Activated T-helper 2 cell treated with anti-CD3 and anti-CD28 coated beads, Interferon-gamma antibody, Interleukin-2, Interleukin-4, amounts not matched to agents 10 μg/mL and 5 μg/mL and 100 μg/mL, durations not matched to agents 14 hours and 24 hours and 36 hours (primary cell): Measurements from ENCODE around the gene PLEKHG4B. TPM values are rescaled to one million over a fixed set of nuclear protein-coding genes. Genes with fewer than 3 reads are reported as not detected.
"Not testable (repeated sequence)": the region's sequence is repeated elsewhere in the genome, so short reads cannot be mapped to it uniquely, and the experiment has no call there.

Experiments used
- DNase-seq: peaks from one replicate; pipeline ENCODE4 v3.0.0; 2021; ENCODE audit warnings: low spot score
- H3K27ac Mint-ChIP-seq: one replicate; pipeline ENCODE4 v1.8.0; 2021; ENCODE audit warnings: mixed read lengths
- H3K27me3 Mint-ChIP-seq: one replicate; pipeline ENCODE4 v1.8.0; 2021; ENCODE audit warnings: low read depth, mixed read lengths
- H3K36me3 Mint-ChIP-seq: one replicate; pipeline ENCODE4 v1.8.0; 2021; ENCODE audit warnings: low read depth, mixed read lengths
- H3K4me1 Mint-ChIP-seq: one replicate; pipeline ENCODE4 v1.8.0; 2021; ENCODE audit warnings: low read depth, mixed read lengths
- H3K4me3 Mint-ChIP-seq: one replicate; pipeline ENCODE4 v1.8.0; 2021; ENCODE audit warnings: low read depth, mild to moderate bottlenecking, moderate library complexity, mixed read lengths
- H3K9me3 Mint-ChIP-seq: one replicate; pipeline ENCODE4 v1.8.0; 2021; ENCODE audit warnings: mixed read lengths
- intact Hi-C: fragments of 100-400 bp; cut with micrococcal nuclease; formaldehyde crosslinking; loops from one replicate; pipeline ENCODE4 v1.15.1; 2023
- total RNA-seq: library from RNA; stranded (reverse); gene quantifications from 2 replicates; pipeline ENCODE4 v1.2.3, GENCODE V29; 2022

PLEKHG4B gene
- total RNA-seq, 1 donor from 2014 or later: not detected

- H3K9me3 Mint-ChIP-seq: no peaks in the 10 kb centered on the region
- intact Hi-C loops: no loop called here
Observed at GRCh38 chr5:93221-93980, 1.4 kb downstream of the PLEKHG4B start.

GRCh38 chr5:94113-94892 is 2.3 kb downstream of the PLEKHG4B start:
- no peaks in the 10 kb centered on the region for H3K4me1 Mint-ChIP-seq
- no peak for DNase-seq
- H3K36me3 Mint-ChIP-seq: no peaks in the 10 kb centered on the region
- H3K27ac Mint-ChIP-seq: no peak overlapping the region
- no peak overlapping the region for H3K4me3 Mint-ChIP-seq
- H3K27me3 Mint-ChIP-seq: peaks cover 31% of the 10 kb centered on the region
- H3K9me3 Mint-ChIP-seq: no peaks in the 10 kb centered on the region
- intact Hi-C loops: no loop called here

More at GRCh38 chr5:93221-93980, 1.4 kb downstream of the PLEKHG4B start:
- Mint-ChIP-seq H3K36me3 (no peaks in the 10 kb centered on the region), H3K4me3 (no peak overlapping the region), H3K27me3 (peaks cover 39% of the 10 kb centered on the region), H3K27ac (no peak overlapping the region), H3K4me1 (no peaks in the 10 kb centered on the region)
- no peak for DNase-seq

DNA sequence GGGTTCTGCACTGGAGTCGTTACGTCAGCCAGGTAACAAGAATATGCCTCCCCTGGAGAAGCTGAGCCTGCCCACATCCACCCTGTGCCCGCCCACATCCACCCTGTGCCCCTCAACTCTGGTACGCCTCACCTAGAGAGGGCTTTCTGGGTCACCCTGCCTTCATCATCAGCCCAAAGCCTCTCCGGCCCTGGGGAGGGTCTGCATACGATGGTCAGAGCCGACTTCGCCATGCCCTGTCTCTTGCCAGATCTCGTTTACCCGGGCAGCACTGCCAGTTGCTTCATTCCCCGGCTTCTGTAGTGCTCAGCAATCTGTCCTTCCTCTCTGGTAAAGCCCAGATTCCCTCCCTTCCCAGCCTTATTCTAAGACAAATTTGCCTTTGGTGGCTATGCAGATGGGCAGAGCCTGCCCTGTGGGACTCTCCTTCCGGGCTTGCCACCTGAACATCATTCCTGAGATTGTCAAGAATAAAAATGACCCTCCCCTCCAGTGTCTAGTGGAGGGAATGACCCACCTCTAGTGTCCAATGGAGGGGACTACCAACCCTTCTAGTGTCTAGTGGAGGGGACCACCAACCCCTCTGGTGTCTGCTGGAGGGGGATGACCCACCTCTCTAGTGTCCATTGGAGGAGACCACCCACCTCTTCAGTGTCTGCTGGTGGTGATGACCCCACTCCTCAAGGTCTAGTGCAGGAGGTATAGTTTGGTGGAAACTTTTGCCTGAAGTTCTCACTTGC is 3.4 kb downstream of the PLEKHG4B start:
- H3K4me1 Mint-ChIP-seq: no peaks in the 10 kb centered on the region
- no peak overlapping the region for H3K27ac Mint-ChIP-seq
- intact Hi-C loops: no loop called here

DNA sequence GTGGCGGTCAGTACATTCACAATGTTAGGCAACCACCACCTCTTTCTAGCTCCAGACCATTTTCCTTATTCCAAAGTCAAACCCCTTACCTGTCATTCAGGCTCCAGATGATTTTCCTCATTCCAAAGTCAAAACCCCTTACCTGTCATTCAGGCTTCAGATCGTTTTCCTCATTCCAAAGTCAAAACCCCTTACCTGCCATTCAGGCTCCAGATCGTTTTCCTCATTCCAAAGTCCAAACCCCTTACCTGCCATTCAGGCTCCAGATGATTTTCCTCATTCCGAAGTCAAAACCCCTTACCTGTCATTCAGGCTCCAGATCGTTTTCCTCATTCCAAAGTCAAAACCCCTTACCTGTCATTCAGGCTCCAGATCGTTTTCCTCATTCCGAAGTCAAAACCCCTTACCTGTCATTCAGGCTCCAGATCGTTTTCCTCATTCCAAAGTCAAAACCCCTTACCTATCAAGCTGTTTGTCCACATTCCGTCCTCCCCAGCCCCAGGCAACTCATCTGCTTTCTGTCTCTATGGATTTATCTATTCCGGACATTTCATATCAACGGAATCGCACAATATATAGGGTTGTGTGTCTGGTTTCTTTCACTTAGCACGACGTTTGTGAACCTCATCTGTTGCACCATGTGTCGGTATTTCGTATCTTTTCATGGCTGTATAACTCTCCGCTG is 5.2 kb downstream of the PLEKHG4B start:
- H3K27ac Mint-ChIP-seq: no peak overlapping the region
- H3K36me3 Mint-ChIP-seq: no peaks in the 10 kb centered on the region
- H3K4me1 Mint-ChIP-seq: no peaks in the 10 kb centered on the region
- H3K4me3 Mint-ChIP-seq: no peak overlapping the region
- no peak for DNase-seq
- peaks cover 16% of the 10 kb centered on the region for H3K27me3 Mint-ChIP-seq
- intact Hi-C loops: no loop called here
- no peaks in the 10 kb centered on the region for H3K9me3 Mint-ChIP-seq

More for the DNA sequence above, 3.4 kb downstream of the PLEKHG4B start:
- Mint-ChIP-seq H3K36me3 (no peaks in the 10 kb centered on the region), H3K27me3 (peaks cover 28% of the 10 kb centered on the region), H3K4me3 (no peak overlapping the region), H3K9me3 (no peaks in the 10 kb centered on the region)
- DNase-seq: no peak

DNA sequence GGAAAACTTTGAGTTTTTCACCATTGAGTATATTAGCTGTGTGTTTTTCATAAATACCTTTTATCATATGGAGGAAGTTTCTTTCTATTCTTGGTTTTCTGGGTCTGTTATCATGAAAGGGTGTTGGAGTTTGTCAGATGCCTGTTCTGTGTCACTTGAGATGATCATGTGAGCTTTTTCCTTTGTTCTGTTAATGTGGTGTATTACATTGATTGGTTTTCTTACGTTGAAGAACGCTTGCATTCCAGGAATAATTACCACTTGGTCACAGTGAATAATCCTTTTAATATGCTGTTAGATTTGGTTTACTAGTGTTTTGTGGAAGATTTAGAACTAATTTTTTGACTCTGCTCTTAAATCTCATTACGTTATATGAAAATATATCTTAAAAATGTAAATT is 7.8 kb downstream of the PLEKHG4B start:
- H3K27ac Mint-ChIP-seq: no peak overlapping the region
- no peaks in the 10 kb centered on the region for H3K9me3 Mint-ChIP-seq
- H3K36me3 Mint-ChIP-seq: no peaks in the 10 kb centered on the region
- no peak overlapping the region for H3K4me3 Mint-ChIP-seq
- no peaks in the 10 kb centered on the region for H3K4me1 Mint-ChIP-seq
- intact Hi-C loops: no loop called here
- peaks cover 11% of the 10 kb centered on the region for H3K27me3 Mint-ChIP-seq
- DNase-seq: no peak

DNA sequence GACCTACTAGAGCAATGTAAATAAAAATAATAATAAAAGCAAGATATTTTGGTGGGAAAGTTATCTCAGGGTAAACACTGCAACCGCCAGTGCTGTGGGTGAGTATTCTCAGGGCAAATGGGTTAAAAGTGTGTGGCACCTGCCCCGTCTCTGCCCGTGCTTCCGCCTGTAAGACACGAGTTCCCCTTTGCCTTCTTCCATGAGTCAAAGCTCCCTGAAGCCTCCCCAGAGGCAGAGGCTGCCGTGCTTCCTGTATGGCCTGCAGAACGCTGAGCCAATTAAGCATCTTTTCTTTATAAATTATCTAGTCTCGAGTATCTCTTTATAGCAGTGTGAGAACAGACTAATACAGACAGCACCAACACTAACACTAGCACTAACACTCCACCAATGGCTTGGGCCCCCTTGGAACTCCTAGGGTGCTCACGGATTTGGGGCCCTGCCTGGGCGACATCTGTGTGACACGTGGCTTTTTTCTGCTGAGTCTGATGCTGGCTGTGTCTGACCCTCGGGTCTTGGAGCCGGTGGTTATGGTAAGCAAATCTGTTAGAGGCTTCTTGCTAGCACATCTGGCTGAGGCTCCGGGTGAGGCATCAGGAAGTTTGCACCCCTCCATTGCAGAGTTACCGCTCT is 10.6 kb downstream of the PLEKHG4B start:
- intact Hi-C loops: no loop called here
- H3K27me3 Mint-ChIP-seq: peaks cover 11% of the 10 kb centered on the region
- H3K9me3 Mint-ChIP-seq: no peaks in the 10 kb centered on the region
- no peak for DNase-seq
- no peaks in the 10 kb centered on the region for H3K4me1 Mint-ChIP-seq
- H3K27ac Mint-ChIP-seq: no peak overlapping the region
- no peaks in the 10 kb centered on the region for H3K36me3 Mint-ChIP-seq
- H3K4me3 Mint-ChIP-seq: no peak overlapping the region

DNA sequence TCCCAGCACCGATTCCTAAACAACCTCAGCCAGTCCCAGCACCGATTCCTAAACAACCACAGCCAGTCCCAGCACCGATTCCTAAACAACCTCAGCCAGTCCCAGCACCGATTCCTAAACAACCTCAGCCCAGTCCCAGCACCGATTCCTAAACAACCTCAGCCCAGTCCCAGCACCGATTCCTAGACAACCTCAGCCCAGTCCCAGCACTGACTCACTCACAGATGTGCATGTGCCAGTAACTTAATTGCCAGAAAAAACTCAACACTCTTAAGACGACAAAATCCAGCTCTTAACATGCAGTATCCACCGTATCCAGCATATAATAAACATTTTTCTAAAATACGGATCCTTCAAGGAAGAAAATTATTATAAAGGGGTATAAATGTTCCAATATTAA is 12.1 kb downstream of the PLEKHG4B start:
- H3K4me1 Mint-ChIP-seq, DNase-seq, H3K9me3 Mint-ChIP-seq, H3K27ac Mint-ChIP-seq, H3K4me3 Mint-ChIP-seq, H3K36me3 Mint-ChIP-seq, intact Hi-C loops: not testable (repeated sequence)
- H3K27me3 Mint-ChIP-seq: peaks cover 11% of the 10 kb centered on the region

GRCh38 chr5:104778-105296 is 12.9 kb downstream of the PLEKHG4B start:
- intact Hi-C loops: no loop called here
- Mint-ChIP-seq H3K27me3 (peaks cover 7% of the 10 kb centered on the region), H3K4me3 (no peak overlapping the region), H3K9me3 (peaks cover under 1% of the 10 kb centered on the region), H3K36me3 (no peaks in the 10 kb centered on the region), H3K27ac (no peak overlapping the region), H3K4me1 (no peaks in the 10 kb centered on the region)
- DNase-seq: no peak

GRCh38 chr5:105504-106070 is 13.6 kb downstream of the PLEKHG4B start:
- Mint-ChIP-seq H3K27ac (no peak overlapping the region), H3K9me3 (peaks cover 7% of the 10 kb centered on the region), H3K4me3 (no peak overlapping the region), H3K27me3 (peaks cover 6% of the 10 kb centered on the region), H3K36me3 (no peaks in the 10 kb centered on the region), H3K4me1 (no peaks in the 10 kb centered on the region)
- DNase-seq: no peak
- intact Hi-C loops: no loop called here

GRCh38 chr5:106587-106986 is 14.6 kb downstream of the PLEKHG4B start:
- peaks cover 7% of the 10 kb centered on the region for H3K9me3 Mint-ChIP-seq
- peaks cover 6% of the 10 kb centered on the region for H3K27me3 Mint-ChIP-seq
- DNase-seq: no peak

DNA sequence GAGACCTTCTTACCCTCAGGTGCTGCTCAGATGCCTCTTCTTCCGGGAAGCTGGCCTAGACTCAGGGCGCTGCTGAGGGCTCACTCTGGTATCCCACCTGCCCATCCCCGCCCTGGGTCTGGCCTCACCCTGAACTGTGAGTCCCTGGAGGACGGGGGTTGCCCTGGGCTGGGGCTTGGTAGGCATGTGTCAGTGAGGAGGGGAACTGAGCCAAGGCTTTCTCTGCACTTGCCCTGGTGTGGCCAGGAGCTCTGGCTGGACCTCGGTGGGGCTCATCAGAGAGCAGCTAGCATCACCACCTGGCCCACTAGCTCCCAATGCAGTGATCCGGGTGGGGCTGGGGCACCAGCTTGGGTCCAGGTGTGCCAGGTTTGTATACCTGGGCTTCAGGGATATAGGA is 15.6 kb downstream of the PLEKHG4B start:
- Mint-ChIP-seq H3K27ac (no peak overlapping the region), H3K27me3 (peaks cover 6% of the 10 kb centered on the region), H3K9me3 (peaks cover 7% of the 10 kb centered on the region), H3K36me3 (no peaks in the 10 kb centered on the region), H3K4me3 (no peak overlapping the region), H3K4me1 (no peaks in the 10 kb centered on the region)
- intact Hi-C loops: no loop called here
- no peak for DNase-seq

More at GRCh38 chr5:106587-106986, 14.6 kb downstream of the PLEKHG4B start:
- no peak overlapping the region for H3K27ac Mint-ChIP-seq
- H3K4me3 Mint-ChIP-seq: no peak overlapping the region
- H3K36me3 Mint-ChIP-seq: no peaks in the 10 kb centered on the region
- intact Hi-C loops: no loop called here
- H3K4me1 Mint-ChIP-seq: no peaks in the 10 kb centered on the region

- Mint-ChIP-seq H3K27me3 (peaks cover 1% of the 10 kb centered on the region), H3K4me3 (no peak overlapping the region), H3K4me1 (no peaks in the 10 kb centered on the region), H3K36me3 (no peaks in the 10 kb centered on the region), H3K9me3 (peaks cover 7% of the 10 kb centered on the region), H3K27ac (no peak overlapping the region)
- DNase-seq: no peak
- intact Hi-C loops: no loop called here
Observed at GRCh38 chr5:109826-110225, 17.9 kb downstream of the PLEKHG4B start.
